MM.1S (cell line): Measurements from ENCODE around the gene FAM117B.

ENCODE experiments used
- EZH2 ChIP-seq: fragments of 300-600 bp; sonication (generic); optimal IDR thresholded peaks from 2 replicates; pipeline ENCODE3; 2017; ENCODE audit warnings: low read depth, mild to moderate bottlenecking, antibody characterized with exemption, low read length, mixed read lengths
- EZH2phosphoT487 ChIP-seq: fragments of 300-600 bp; sonication (generic); IDR thresholded peaks from 2 replicates; pipeline ENCODE4 v1.6.1; 2018; ENCODE audit warnings: antibody characterized with exemption, low read length
- TF ChIP-seq, protein P1 (sequence below): fragments of 300-600 bp; sonication (generic); IDR thresholded peaks from 2 replicates; pipeline ENCODE4 v1.5.1; 2016; ENCODE audit warnings: antibody characterized with exemption, low read length, mixed read lengths

GRCh38 chr2:202613479-202613878, 21.3 kb upstream of the FAM117B start:
- TF ChIP-seq, protein P1, sequence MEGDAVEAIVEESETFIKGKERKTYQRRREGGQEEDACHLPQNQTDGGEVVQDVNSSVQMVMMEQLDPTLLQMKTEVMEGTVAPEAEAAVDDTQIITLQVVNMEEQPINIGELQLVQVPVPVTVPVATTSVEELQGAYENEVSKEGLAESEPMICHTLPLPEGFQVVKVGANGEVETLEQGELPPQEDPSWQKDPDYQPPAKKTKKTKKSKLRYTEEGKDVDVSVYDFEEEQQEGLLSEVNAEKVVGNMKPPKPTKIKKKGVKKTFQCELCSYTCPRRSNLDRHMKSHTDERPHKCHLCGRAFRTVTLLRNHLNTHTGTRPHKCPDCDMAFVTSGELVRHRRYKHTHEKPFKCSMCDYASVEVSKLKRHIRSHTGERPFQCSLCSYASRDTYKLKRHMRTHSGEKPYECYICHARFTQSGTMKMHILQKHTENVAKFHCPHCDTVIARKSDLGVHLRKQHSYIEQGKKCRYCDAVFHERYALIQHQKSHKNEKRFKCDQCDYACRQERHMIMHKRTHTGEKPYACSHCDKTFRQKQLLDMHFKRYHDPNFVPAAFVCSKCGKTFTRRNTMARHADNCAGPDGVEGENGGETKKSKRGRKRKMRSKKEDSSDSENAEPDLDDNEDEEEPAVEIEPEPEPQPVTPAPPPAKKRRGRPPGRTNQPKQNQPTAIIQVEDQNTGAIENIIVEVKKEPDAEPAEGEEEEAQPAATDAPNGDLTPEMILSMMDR, result no peak
- TF ChIP-seq EZH2 (no peak), EZH2phosphoT487 (no peak)
